Body of pancreas (tissue), 4 donors: ENCODE results near the gene ENTR1.

Source experiments
- POLR2A ChIP-seq, 3 donors: fragments of 450-650 bp; IDR thresholded peaks; one replicate each; pipeline ENCODE4 v1.6.1; 2016; ENCODE audit warnings: antibody characterized with exemption in 3 of 3, mild to moderate bottlenecking in 2 of 3
- TF ChIP-seq, protein P1 (sequence below), 7 experiments: fragments of 450-650 bp in 4 of 7; fragments of 200-600 bp in 3 of 7; sonication (generic) in 3 of 7; IDR thresholded peaks; one replicate each; pipeline ENCODE4 v1.5.1; 2016 to 2019; ENCODE audit warnings: antibody characterized with exemption in 7 of 7

- TF ChIP-seq, protein P1, sequence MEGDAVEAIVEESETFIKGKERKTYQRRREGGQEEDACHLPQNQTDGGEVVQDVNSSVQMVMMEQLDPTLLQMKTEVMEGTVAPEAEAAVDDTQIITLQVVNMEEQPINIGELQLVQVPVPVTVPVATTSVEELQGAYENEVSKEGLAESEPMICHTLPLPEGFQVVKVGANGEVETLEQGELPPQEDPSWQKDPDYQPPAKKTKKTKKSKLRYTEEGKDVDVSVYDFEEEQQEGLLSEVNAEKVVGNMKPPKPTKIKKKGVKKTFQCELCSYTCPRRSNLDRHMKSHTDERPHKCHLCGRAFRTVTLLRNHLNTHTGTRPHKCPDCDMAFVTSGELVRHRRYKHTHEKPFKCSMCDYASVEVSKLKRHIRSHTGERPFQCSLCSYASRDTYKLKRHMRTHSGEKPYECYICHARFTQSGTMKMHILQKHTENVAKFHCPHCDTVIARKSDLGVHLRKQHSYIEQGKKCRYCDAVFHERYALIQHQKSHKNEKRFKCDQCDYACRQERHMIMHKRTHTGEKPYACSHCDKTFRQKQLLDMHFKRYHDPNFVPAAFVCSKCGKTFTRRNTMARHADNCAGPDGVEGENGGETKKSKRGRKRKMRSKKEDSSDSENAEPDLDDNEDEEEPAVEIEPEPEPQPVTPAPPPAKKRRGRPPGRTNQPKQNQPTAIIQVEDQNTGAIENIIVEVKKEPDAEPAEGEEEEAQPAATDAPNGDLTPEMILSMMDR (IDR thresholded peaks at IDR 0.05) = no peak
- no peak for TF ChIP-seq POLR2A (IDR thresholded peaks at IDR 0.05)
Observed at GRCh38 chr9:136376457-136376856, 34.0 kb downstream of the ENTR1 start.
